Measurements from ENCODE around the gene CDH12.

Gene CDH12

GRCh38 chr5:21910731-21911130 lies 942.4 kb downstream of the CDH12 start:
- no peak for DNase-seq (ENCODE audit: low read depth in 1 of 2, low spot score in 1 of 2)

GRCh38 chr5:21895766-21896350 lies 957.3 kb downstream of the CDH12 start:
- Histone ChIP-seq H3K27me3 (ENCODE audit: insufficient read depth, poor library complexity, severe bottlenecking) (no peaks in the 10 kb centered on the region), H3K4me3 (replicated peaks; ENCODE audit: insufficient read depth, low read length) (no peak overlapping the region), H3K27ac (replicated peaks) (no peak overlapping the region)
- no peak for TF ChIP-seq POLR2AphosphoS5 (IDR thresholded peaks at IDR 0.05; ENCODE audit: low read depth)
- TF ChIP-seq REST (IDR thresholded peaks at IDR 0.05; ENCODE audit: insufficient replicate concordance, low read depth): no peak
- TF ChIP-seq CTCF (IDR thresholded peaks at IDR 0.05; ENCODE audit: insufficient read depth, low read length): no peak
- no peak for TF ChIP-seq GABPA (IDR thresholded peaks at IDR 0.05; ENCODE audit: low read depth)
- DNase-seq (ENCODE audit: low read depth in 1 of 2, low spot score in 1 of 2): no peak

More at GRCh38 chr5:21910731-21911130, 942.4 kb downstream of the CDH12 start:
- Histone ChIP-seq H3K27me3 (ENCODE audit: insufficient read depth, poor library complexity, severe bottlenecking) (no peaks in the 10 kb centered on the region), H3K27ac (replicated peaks) (no peak overlapping the region), H3K4me3 (replicated peaks; ENCODE audit: insufficient read depth, low read length) (no peak overlapping the region)
- no peak for TF ChIP-seq POLR2AphosphoS5 (IDR thresholded peaks at IDR 0.05; ENCODE audit: low read depth)
- TF ChIP-seq GABPA (IDR thresholded peaks at IDR 0.05; ENCODE audit: low read depth): no peak
- no peak for TF ChIP-seq CTCF (IDR thresholded peaks at IDR 0.05; ENCODE audit: insufficient read depth, low read length)
- TF ChIP-seq SPI1 (IDR thresholded peaks at IDR 0.05; ENCODE audit: borderline replicate concordance, low read depth): no peak
- no peak for TF ChIP-seq REST (IDR thresholded peaks at IDR 0.05; ENCODE audit: insufficient replicate concordance, low read depth)

- H3K27ac ChIP-seq (replicated peaks): no peak overlapping the region
- H3K4me3 ChIP-seq (replicated peaks; ENCODE audit: insufficient read depth, low read length): no peak overlapping the region
- no peak for TF ChIP-seq SPI1 (IDR thresholded peaks at IDR 0.05; ENCODE audit: borderline replicate concordance, low read depth)
- no peak for TF ChIP-seq POLR2AphosphoS5 (IDR thresholded peaks at IDR 0.05; ENCODE audit: low read depth)
- TF ChIP-seq CTCF (IDR thresholded peaks at IDR 0.05; ENCODE audit: insufficient read depth, low read length): no peak
- no peak for TF ChIP-seq GABPA (IDR thresholded peaks at IDR 0.05; ENCODE audit: low read depth)
- no peak for TF ChIP-seq REST (IDR thresholded peaks at IDR 0.05; ENCODE audit: insufficient replicate concordance, low read depth)
- no peaks in the 10 kb centered on the region for H3K27me3 ChIP-seq (ENCODE audit: insufficient read depth, poor library complexity, severe bottlenecking)
- no peak for DNase-seq (ENCODE audit: low read depth in 1 of 2, low spot score in 1 of 2)
These were observed 960.0 kb downstream of the CDH12 start for GRCh38 chr5:21893161-21893560.
